Measurements from ENCODE around the gene CDC42BPB. TPM values are rescaled to one million over a fixed set of nuclear protein-coding genes. Genes with fewer than 3 reads are reported as not detected.

CDC42BPB gene
- total RNA-seq, 1 donor from 2014 or later = 1.6 TPM

GRCh38 chr14:102994689-102995088 is 62.7 kb downstream of the CDC42BPB start:
- Mint-ChIP-seq H3K4me1 (ENCODE audit: low read depth) (no peaks in the 10 kb centered on the region), H3K27me3 (ENCODE audit: insufficient read depth) (peaks cover 6% of the 10 kb centered on the region), H3K4me3 (no peak overlapping the region), H3K36me3 (ENCODE audit: low read depth) (no peaks in the 10 kb centered on the region), H3K27ac (no peak overlapping the region), H3K9me3 (no peaks in the 10 kb centered on the region)
- intact Hi-C loops (cut with micrococcal nuclease) = no loop called here
- DNase-seq (ENCODE audit: low spot score) = no peak

DNA sequence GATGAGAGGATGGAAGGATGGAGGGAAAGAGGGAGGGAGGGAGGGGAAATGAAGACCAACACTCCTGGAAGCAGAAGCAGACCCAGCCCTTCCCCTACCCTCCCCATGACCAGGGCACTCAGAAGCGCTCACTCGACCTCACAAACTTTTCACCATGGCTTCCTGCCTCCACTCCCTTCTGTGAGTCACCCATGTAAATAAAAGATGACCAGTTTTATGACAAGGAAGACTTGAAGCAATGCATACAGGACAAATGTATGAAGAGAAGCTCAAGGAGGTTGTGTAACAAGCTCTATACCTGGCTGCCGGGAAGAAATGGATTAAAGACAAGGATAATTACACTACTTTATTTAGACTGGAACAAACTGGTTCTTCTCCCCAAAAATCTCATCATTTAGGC is 63.8 kb downstream of the CDC42BPB start:
- no peak for DNase-seq (ENCODE audit: low spot score)
- Mint-ChIP-seq H3K4me1 (ENCODE audit: low read depth) (no peaks in the 10 kb centered on the region), H3K4me3 (no peak overlapping the region), H3K27me3 (ENCODE audit: insufficient read depth) (peaks cover 8% of the 10 kb centered on the region), H3K36me3 (ENCODE audit: low read depth) (no peaks in the 10 kb centered on the region), H3K27ac (no peak overlapping the region), H3K9me3 (peaks cover 9% of the 10 kb centered on the region)
- intact Hi-C loops (cut with micrococcal nuclease) = no loop called here

- no peaks in the 10 kb centered on the region for H3K36me3 Mint-ChIP-seq (ENCODE audit: low read depth)
- H3K4me1 Mint-ChIP-seq (ENCODE audit: low read depth) = no peaks in the 10 kb centered on the region
- peaks cover 6% of the 10 kb centered on the region for H3K27me3 Mint-ChIP-seq (ENCODE audit: insufficient read depth)
- H3K27ac Mint-ChIP-seq = no peak overlapping the region
- no peak for DNase-seq (ENCODE audit: low spot score)
- no peak overlapping the region for H3K4me3 Mint-ChIP-seq
- peaks cover 31% of the 10 kb centered on the region for H3K9me3 Mint-ChIP-seq
- intact Hi-C loops (cut with micrococcal nuclease) = no loop called here
These were observed 66.0 kb downstream of the CDC42BPB start for GRCh38 chr14:102991376-102991775.

GRCh38 chr14:102988054-102988453 is 69.3 kb downstream of the CDC42BPB start:
- Mint-ChIP-seq H3K27ac (no peak overlapping the region), H3K27me3 (ENCODE audit: insufficient read depth) (peaks cover 6% of the 10 kb centered on the region), H3K9me3 (peaks cover 34% of the 10 kb centered on the region), H3K4me3 (no peak overlapping the region), H3K36me3 (ENCODE audit: low read depth) (no peaks in the 10 kb centered on the region), H3K4me1 (ENCODE audit: low read depth) (no peaks in the 10 kb centered on the region)
- intact Hi-C loops (cut with micrococcal nuclease) = no loop called here
- no peak for DNase-seq (ENCODE audit: low spot score)

- peaks cover 6% of the 10 kb centered on the region for H3K27me3 Mint-ChIP-seq (ENCODE audit: insufficient read depth)
- H3K27ac Mint-ChIP-seq = no peak overlapping the region
- DNase-seq (ENCODE audit: low spot score) = no peak
- H3K4me3 Mint-ChIP-seq = no peak overlapping the region
- H3K9me3 Mint-ChIP-seq = peaks cover 34% of the 10 kb centered on the region
- H3K4me1 Mint-ChIP-seq (ENCODE audit: low read depth) = no peaks in the 10 kb centered on the region
- intact Hi-C loops (cut with micrococcal nuclease) = no loop called here
- H3K36me3 Mint-ChIP-seq (ENCODE audit: low read depth) = no peaks in the 10 kb centered on the region
These were observed 70.4 kb downstream of the CDC42BPB start for GRCh38 chr14:102986810-102987579.

GRCh38 chr14:102985665-102986064 is 71.7 kb downstream of the CDC42BPB start:
- no peaks in the 10 kb centered on the region for H3K36me3 Mint-ChIP-seq (ENCODE audit: low read depth)
- no peak for DNase-seq (ENCODE audit: low spot score)
- H3K27me3 Mint-ChIP-seq (ENCODE audit: insufficient read depth) = peaks cover 2% of the 10 kb centered on the region
- H3K4me3 Mint-ChIP-seq = no peak overlapping the region
- no peak overlapping the region for H3K27ac Mint-ChIP-seq
- intact Hi-C loops (cut with micrococcal nuclease) = no loop called here
- no peaks in the 10 kb centered on the region for H3K4me1 Mint-ChIP-seq (ENCODE audit: low read depth)
- peaks cover 34% of the 10 kb centered on the region for H3K9me3 Mint-ChIP-seq

- no peak overlapping the region for H3K27ac Mint-ChIP-seq
- peaks cover 34% of the 10 kb centered on the region for H3K9me3 Mint-ChIP-seq
- intact Hi-C loops (cut with micrococcal nuclease) = no loop called here
- H3K36me3 Mint-ChIP-seq (ENCODE audit: low read depth) = no peaks in the 10 kb centered on the region
- no peaks in the 10 kb centered on the region for H3K4me1 Mint-ChIP-seq (ENCODE audit: low read depth)
- DNase-seq (ENCODE audit: low spot score) = no peak
- H3K27me3 Mint-ChIP-seq (ENCODE audit: insufficient read depth) = peaks cover 2% of the 10 kb centered on the region
- no peak overlapping the region for H3K4me3 Mint-ChIP-seq
These were observed 72.8 kb downstream of the CDC42BPB start for GRCh38 chr14:102984336-102985102.

DNA sequence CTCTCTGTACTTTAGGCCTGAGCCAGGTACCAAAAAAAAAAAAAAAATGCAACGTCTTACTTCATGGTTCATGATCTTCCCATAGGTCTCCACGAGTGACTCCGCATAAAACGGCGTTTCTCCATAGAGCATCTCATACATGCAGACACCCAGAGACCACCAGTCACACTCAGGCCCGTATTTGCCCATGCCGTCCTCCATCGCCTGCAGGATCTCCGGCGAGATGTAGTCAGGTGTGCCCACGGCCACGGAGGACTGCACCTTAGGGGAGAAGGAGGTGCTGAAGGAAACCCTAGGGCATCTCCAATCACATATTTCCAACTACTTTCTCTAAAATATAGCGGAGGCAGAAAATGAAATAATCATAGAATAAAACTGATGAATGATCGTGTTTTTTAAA is 73.9 kb downstream of the CDC42BPB start:
- intact Hi-C loops (cut with micrococcal nuclease) = no loop called here
- Mint-ChIP-seq H3K4me3 (no peak overlapping the region), H3K27me3 (ENCODE audit: insufficient read depth) (no peaks in the 10 kb centered on the region), H3K27ac (no peak overlapping the region), H3K4me1 (ENCODE audit: low read depth) (no peaks in the 10 kb centered on the region), H3K9me3 (peaks cover 24% of the 10 kb centered on the region), H3K36me3 (ENCODE audit: low read depth) (no peaks in the 10 kb centered on the region)
- no peak for DNase-seq (ENCODE audit: low spot score)

- Mint-ChIP-seq H3K9me3 (peaks cover 19% of the 10 kb centered on the region), H3K27me3 (ENCODE audit: insufficient read depth) (no peaks in the 10 kb centered on the region), H3K36me3 (ENCODE audit: low read depth) (no peaks in the 10 kb centered on the region), H3K27ac (no peak overlapping the region), H3K4me3 (no peak overlapping the region), H3K4me1 (ENCODE audit: low read depth) (no peaks in the 10 kb centered on the region)
- DNase-seq (ENCODE audit: low spot score) = no peak
- intact Hi-C loops (cut with micrococcal nuclease) = no loop called here
These were observed 74.4 kb downstream of the CDC42BPB start for GRCh38 chr14:102982852-102983470.

DNA sequence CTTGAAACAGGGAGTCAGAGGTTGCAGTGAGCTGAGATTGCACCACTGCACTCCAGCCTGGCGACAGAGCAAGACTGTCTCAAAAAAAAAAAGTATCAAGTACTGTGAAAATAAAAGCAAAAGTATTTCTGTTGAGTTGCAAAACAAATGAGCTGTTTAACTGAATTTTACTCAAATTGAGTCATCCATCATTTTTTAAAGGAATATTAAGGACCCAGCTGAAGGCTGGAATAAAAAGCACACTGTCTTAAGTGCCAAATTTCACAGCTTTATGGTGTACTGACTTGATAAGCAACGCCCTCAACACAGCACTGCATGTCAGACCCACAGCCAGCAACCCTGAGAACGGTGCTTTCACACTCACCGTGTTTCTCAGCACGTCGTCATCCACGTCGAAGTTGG is 76.9 kb downstream of the CDC42BPB start:
- DNase-seq (ENCODE audit: low spot score) = no peak
- Mint-ChIP-seq H3K27me3 (ENCODE audit: insufficient read depth) (no peaks in the 10 kb centered on the region), H3K4me3 (no peak overlapping the region), H3K9me3 (no peaks in the 10 kb centered on the region), H3K36me3 (ENCODE audit: low read depth) (no peaks in the 10 kb centered on the region), H3K27ac (no peak overlapping the region), H3K4me1 (ENCODE audit: low read depth) (no peaks in the 10 kb centered on the region)
- intact Hi-C loops (cut with micrococcal nuclease) = no loop called here

- Mint-ChIP-seq H3K36me3 (ENCODE audit: low read depth) (no peaks in the 10 kb centered on the region), H3K27me3 (ENCODE audit: insufficient read depth) (no peaks in the 10 kb centered on the region), H3K4me1 (ENCODE audit: low read depth) (no peaks in the 10 kb centered on the region), H3K27ac (no peak overlapping the region), H3K4me3 (no peak overlapping the region), H3K9me3 (no peaks in the 10 kb centered on the region)
- intact Hi-C loops (cut with micrococcal nuclease) = no loop called here
- DNase-seq (ENCODE audit: low spot score) = no peak
These were observed 77.9 kb downstream of the CDC42BPB start for GRCh38 chr14:102979406-102979805.

DNA sequence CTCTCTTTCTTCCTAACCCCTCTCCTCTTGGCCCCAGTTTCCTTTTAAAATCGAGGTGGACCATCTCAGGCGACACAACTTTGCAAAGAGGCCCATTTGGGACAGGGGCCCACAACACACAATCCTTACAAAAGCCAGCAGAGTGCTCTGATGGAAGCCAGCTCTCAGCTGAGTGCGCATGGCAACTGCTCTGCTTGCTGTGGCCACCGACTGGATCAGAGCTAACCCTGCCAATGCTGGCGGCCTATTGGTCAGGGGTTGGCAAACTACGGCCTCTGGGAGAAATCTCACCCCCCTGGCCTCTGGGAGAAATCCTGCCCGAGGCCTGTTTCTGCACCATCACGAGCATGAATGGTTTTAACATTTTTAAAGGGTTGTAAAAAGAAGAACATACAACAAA is 79.9 kb downstream of the CDC42BPB start:
- DNase-seq (ENCODE audit: low spot score) = no peak
- Mint-ChIP-seq H3K4me1 (ENCODE audit: low read depth) (no peaks in the 10 kb centered on the region), H3K27me3 (ENCODE audit: insufficient read depth) (peaks cover 2% of the 10 kb centered on the region), H3K27ac (no peak overlapping the region), H3K36me3 (ENCODE audit: low read depth) (no peaks in the 10 kb centered on the region), H3K9me3 (no peaks in the 10 kb centered on the region), H3K4me3 (no peak overlapping the region)
- intact Hi-C loops (cut with micrococcal nuclease) = no loop called here

DNA sequence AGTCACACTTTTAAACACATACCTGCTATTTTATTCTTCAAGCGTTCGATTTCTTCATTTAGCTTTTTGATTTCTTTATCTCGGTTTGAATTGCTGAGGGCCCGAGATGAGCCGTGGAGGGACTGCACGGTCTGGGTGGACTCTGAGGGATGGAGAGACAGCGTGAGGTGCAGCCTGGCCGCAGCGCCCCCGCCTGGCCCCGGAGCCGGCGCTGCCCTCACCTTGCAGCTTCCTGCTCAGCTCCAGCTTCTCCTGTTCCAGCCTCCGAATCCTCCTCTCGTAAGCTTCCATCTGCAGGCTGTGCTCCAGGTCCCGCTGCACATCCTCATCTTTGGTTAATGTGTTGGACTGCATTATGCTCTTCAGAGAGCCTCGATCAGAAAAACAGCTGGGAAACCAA is 81.7 kb downstream of the CDC42BPB start:
- no peak for DNase-seq (ENCODE audit: low spot score)
- Mint-ChIP-seq H3K9me3 (no peaks in the 10 kb centered on the region), H3K4me3 (no peak overlapping the region), H3K4me1 (ENCODE audit: low read depth) (no peaks in the 10 kb centered on the region), H3K36me3 (ENCODE audit: low read depth) (no peaks in the 10 kb centered on the region), H3K27ac (no peak overlapping the region), H3K27me3 (ENCODE audit: insufficient read depth) (peaks cover 2% of the 10 kb centered on the region)
- intact Hi-C loops (cut with micrococcal nuclease) = no loop called here
